ENCODE results near the gene PSMD12. TPM values are rescaled to one million over a fixed set of nuclear protein-coding genes. Genes with fewer than 3 reads are reported as not detected.
A peak's percentile ranks its signal among the peaks of the same experiment; 100 is the strongest.
"Not testable (repeated sequence)": the region's sequence is repeated elsewhere in the genome, so short reads cannot be mapped to it uniquely, and the experiment has no call there.

PSMD12 gene
- total RNA-seq, 1 donor = 35.2 TPM

DNA sequence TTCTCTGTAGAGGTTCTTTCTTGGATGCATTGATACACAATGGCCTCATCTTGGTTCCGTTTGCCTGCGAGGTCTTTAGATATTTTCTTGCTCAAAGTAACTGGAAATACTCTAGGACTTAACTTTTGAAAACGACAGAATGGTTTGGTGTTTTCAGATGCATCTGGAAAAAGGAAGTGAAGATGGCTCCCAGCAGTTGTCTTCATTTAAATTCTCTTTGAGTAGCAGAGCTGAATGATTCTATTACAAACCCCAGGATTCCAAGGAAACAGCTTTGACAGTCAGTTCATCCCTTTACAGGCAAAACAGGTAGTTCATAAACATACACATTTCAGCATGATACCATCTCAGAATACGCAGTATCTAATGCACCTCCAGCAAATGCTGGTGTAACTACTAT is 54.8 kb downstream of the PSMD12 start:
- no peak overlapping the region for H3K4me3 ChIP-seq (ENCODE audit: low read depth, low read length)
- TF ChIP-seq, protein P1, sequence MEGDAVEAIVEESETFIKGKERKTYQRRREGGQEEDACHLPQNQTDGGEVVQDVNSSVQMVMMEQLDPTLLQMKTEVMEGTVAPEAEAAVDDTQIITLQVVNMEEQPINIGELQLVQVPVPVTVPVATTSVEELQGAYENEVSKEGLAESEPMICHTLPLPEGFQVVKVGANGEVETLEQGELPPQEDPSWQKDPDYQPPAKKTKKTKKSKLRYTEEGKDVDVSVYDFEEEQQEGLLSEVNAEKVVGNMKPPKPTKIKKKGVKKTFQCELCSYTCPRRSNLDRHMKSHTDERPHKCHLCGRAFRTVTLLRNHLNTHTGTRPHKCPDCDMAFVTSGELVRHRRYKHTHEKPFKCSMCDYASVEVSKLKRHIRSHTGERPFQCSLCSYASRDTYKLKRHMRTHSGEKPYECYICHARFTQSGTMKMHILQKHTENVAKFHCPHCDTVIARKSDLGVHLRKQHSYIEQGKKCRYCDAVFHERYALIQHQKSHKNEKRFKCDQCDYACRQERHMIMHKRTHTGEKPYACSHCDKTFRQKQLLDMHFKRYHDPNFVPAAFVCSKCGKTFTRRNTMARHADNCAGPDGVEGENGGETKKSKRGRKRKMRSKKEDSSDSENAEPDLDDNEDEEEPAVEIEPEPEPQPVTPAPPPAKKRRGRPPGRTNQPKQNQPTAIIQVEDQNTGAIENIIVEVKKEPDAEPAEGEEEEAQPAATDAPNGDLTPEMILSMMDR (IDR thresholded peaks at IDR 0.05; ENCODE audit: insufficient read depth, low read length) = no peak
- no peak for DNase-seq (ENCODE audit: low read depth)

DNA sequence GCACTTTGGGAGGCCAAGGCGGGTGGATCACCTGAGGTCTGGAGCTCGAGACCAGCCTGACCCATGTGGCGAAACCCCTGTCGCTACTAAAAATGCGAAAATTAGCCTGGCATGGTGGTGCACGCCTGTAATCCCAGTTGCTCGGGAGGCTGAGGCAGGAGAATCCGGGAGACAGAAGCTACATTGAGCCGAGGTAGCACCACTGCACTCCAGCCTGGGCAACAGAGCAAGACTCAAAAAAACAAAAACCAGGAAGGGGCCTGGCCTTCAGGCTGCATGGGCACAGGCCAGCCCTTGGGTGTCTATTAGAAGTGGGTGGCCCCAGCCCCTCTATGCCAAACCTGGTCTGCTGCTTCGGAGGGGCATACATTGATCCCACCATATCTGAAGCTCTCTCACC is 56.0 kb downstream of the PSMD12 start:
- TF ChIP-seq, protein P1 (IDR thresholded peaks at IDR 0.05; ENCODE audit: insufficient read depth, low read length) = no peak
- no peak overlapping the region for H3K4me3 ChIP-seq (ENCODE audit: low read depth, low read length)
- DNase-seq (ENCODE audit: low read depth) = no peak

DNA sequence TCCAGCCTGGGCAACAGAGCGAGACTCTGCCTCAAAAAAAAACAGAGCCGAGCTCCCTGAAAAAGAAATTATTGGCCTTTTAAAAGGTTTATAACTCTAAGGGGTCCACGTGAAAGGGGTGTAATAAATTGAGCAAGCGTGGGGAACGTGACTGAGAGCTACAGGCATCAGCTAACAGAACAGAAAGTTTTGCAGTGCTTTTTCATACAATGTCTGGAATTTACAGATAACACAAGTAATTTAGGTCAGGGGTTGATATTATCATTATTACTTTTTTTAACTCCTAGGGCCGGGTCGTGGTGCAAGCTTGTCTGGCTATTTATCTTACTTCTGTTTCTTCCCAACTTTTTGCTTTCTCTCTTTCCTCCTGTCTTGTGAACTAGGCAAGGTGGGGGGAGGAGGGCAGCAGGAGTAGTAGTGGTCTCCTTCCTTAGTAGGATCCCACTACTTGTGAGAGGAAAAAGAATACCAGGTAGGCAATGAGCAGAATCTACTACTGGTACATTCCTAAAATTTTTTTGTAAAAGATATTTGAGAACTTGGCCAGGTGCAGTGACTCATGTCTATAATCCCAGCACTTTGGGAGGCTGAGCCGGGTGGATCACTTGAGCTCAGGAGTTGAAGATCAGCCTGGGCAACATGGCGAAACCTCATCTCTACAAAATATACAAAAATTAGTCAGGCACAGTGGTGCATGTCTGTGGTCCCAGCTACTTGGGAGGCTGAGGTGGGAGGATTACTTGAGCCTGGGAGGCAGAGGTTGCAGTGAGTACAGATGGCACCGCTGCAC is 60.7 kb downstream of the PSMD12 start:
- DNase-seq (ENCODE audit: low read depth); H3K4me3 ChIP-seq (ENCODE audit: low read depth, low read length): not testable (repeated sequence)

DNA sequence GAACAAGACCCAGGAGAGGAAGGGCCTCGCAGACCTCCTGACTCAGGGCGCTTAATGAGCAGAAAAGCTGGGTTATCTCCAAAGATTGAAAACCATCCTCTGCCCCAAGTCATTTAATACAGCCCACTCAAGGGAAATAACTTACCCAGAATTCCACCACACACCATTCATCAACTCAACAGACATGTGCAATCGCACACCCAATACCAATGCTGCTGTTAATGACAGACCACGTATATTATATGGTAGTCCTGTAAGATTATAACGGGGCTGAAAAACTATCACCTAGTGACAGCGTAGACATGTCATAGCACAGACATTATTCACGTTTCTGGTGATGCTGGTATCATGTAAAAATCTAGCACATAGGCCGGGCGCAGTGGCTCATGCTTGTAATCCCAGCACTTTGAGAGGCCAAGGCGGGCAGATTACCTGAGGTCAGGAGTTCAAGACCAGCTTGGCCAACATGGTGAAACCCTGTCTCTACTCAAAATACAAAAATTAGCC is 68.9 kb downstream of the PSMD12 start:
- H3K4me3 ChIP-seq (ENCODE audit: low read depth, low read length) = no peak overlapping the region
- DNase-seq (ENCODE audit: low read depth) = no peak
- TF ChIP-seq, protein P1 (IDR thresholded peaks at IDR 0.05; ENCODE audit: insufficient read depth, low read length) = no peak

DNA sequence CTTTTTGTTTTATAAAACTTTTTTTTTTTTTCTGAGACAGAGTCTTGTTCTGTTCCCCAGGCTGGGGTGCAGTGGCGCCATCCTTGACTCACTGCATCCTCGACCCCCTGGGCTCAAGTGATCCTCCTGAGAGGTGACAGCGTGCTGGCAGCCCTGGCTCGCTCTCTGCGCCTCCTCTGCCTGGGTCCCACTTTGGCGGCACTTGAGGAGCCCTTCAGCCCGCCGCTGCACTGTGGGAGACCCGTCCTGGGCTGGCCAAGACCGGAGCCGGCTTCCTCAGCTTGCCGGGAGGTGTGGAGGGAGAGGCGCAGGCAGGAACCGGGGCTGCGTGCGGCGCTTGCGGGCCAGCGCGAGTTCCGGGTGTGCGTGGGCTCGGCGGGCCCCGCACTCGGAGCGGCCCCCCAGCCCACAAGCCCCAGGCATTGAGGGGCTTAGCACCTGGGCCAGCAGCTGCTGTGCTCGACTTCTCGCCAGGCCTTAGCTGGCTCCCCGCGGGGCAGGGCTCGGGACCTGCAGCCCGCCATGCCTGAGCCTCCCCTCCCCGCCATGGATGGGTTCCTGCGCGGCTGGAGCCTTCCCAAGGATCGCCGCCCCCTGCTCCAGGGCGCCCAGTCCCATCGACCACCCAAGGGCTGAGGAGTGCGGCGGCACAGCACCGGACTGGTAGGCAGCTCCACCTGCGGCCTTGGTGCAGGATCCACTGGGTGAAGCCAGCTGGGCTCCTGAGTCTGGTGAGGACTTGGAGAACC is 71.8 kb downstream of the PSMD12 start:
- TF ChIP-seq, protein P1 (IDR thresholded peaks at IDR 0.05; ENCODE audit: insufficient read depth, low read length) = no peak
- H3K4me3 ChIP-seq (ENCODE audit: low read depth, low read length) = no peak overlapping the region
- no peak for DNase-seq (ENCODE audit: low read depth)

DNA sequence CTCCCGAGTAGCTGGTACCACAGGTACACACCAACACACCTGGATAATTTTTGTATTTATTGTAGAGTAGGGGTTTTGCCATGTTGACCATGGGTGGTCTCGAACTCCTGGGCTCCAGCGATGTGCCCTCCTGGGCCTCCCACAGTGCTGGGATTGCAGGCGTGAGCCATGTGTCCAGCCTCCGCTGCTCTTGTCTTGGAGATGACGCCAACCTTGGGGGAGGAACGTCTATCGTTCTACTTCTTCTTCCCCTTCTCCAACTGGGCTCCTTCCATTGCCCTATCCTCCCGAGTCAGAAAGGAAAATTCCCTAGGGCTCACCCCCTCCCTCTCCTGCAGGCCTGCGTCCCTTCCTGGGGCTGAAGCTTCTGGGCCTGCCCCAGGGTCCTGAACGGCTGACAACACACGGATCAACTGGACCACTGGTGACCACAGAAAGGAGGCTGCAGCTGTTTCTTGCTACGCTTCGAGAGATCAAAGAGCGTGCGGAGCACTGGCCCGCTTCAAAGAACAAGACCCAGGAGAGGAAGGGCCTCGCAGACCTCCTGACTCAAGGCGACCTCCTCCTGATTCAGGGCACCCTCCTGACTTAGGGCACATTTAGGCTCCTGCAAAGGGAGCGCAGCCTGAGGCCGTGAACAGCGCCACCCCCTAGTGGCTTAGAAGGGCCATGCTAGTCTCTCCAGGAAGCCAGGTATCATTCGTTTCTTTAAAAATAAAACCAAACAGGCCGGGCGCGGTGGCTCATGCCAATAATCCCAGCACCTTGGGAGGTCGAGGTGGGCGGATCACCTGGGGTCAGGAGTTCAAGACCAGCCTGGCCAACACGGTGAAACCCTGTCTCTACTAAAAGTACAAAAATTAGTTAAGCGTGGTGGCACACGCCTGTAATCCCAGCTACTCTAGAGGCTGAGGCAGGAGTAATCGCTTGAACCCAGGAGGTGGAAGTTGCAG is 72.8 kb downstream of the PSMD12 start:
- no peak overlapping the region for H3K4me3 ChIP-seq (ENCODE audit: low read depth, low read length)
- peak; percentile 48 for DNase-seq (ENCODE audit: low read depth)
- TF ChIP-seq, protein P1 (IDR thresholded peaks at IDR 0.05; ENCODE audit: insufficient read depth, low read length) = peak; percentile 87
